Effector memory CD4-positive, alpha-beta T cell (primary cell): ENCODE measurements around the gene FARP1.

Experiments used
- DNase-seq, 3 donors: peaks; one replicate each; pipeline ENCODE4 v3.0.0-alpha.2; 2020
- H3K27ac ChIP-seq: 2 replicates; pipeline ENCODE4 v1.7.0; 2013; ENCODE audit warnings: mild to moderate bottlenecking, low read length, moderate library complexity; ENCODE audit not compliant: insufficient read depth, poor library complexity, severe bottlenecking
- H3K27me3 ChIP-seq: replicated peaks from 2 replicates; pipeline ENCODE4 v1.7.0; 2013; ENCODE audit warnings: mild to moderate bottlenecking, low read length; ENCODE audit not compliant: insufficient read depth, control insufficient read depth, poor library complexity, severe bottlenecking
- H3K36me3 ChIP-seq: 2 replicates; pipeline ENCODE4 v1.7.0; 2013; ENCODE audit warnings: mild to moderate bottlenecking, low read length, moderate library complexity; ENCODE audit not compliant: control insufficient read depth, insufficient read depth
- H3K4me1 ChIP-seq: 2 replicates; pipeline ENCODE4 v1.7.0; 2013; ENCODE audit warnings: low read length, mild to moderate bottlenecking; ENCODE audit not compliant: control insufficient read depth, insufficient read depth, poor library complexity, severe bottlenecking
- H3K4me3 ChIP-seq: 2 replicates; pipeline ENCODE4 v1.7.0; 2013; ENCODE audit warnings: low read length, low read depth, mild to moderate bottlenecking; ENCODE audit not compliant: insufficient read depth, poor library complexity, severe bottlenecking
- H3K9me3 ChIP-seq: 2 replicates; pipeline ENCODE4 v1.7.0; 2013; ENCODE audit warnings: mild to moderate bottlenecking, low read length, moderate library complexity; ENCODE audit not compliant: control insufficient read depth

Gene FARP1

GRCh38 chr13:98251708-98252107 lies 108.8 kb downstream of the FARP1 start:
- Histone ChIP-seq H3K36me3 (no peaks in the 10 kb centered on the region), H3K27ac (no peak overlapping the region), H3K4me3 (no peak overlapping the region)

DNA sequence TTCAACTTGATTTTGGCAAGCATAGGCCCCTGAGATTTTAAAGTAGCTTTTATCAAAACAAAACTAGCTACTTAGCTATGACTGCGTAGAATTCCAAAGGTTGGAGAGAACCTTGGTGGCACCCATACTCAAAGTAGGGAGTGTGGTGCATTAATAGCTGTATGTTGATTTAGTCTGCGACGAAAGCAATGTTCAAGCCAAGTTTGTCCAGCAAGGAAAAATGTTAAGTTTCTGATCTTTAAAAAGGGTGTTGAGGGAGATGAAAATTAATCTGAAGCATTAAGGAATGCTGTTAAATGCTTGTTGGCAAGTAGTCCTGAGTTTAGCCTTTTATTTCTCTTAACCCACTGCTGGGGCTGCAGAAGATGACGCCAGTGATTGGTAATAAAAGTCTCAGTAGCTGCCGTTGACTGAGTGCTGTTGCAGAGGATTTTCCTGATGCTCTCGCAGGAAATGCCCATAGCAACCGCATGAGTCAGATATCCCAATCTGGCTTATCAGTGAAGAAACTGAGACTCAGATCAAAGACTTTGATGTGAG lies 110.1 kb downstream of the FARP1 start:
- H3K4me3 ChIP-seq = no peak overlapping the region
- H3K36me3 ChIP-seq = no peaks in the 10 kb centered on the region
- H3K27me3 ChIP-seq = peaks cover 2% of the 10 kb centered on the region
- no peaks in the 10 kb centered on the region for H3K4me1 ChIP-seq
- H3K9me3 ChIP-seq = no peaks in the 10 kb centered on the region
- no peak overlapping the region for H3K27ac ChIP-seq
- no peak for DNase-seq

More at GRCh38 chr13:98251708-98252107, 108.8 kb downstream of the FARP1 start:
- no peaks in the 10 kb centered on the region for H3K4me1 ChIP-seq
- peaks cover 4% of the 10 kb centered on the region for H3K27me3 ChIP-seq
- no peaks in the 10 kb centered on the region for H3K9me3 ChIP-seq
- DNase-seq = no peak

DNA sequence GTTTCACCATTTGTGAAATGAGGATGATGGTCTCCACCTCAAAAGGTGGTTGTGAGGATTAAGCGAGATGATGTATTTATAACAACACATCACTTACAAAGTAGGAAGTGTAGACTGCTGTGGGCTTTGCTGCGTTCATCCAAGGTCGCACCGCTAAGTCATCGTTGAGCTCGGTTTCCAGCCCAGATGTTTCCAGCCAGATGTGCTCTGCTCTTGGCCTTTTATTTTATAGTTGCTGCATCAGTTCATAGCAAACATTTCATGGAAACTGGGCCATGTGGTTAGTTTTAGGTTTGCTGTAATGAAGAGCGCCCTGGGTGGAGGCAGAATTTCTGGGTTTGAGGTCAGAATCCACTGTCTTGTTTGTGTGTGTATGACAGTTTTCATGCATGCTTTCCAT lies 110.6 kb downstream of the FARP1 start:
- Histone ChIP-seq H3K4me1 (no peaks in the 10 kb centered on the region), H3K9me3 (no peaks in the 10 kb centered on the region), H3K27ac (no peak overlapping the region), H3K36me3 (no peaks in the 10 kb centered on the region), H3K4me3 (no peak overlapping the region), H3K27me3 (no peaks in the 10 kb centered on the region)
- DNase-seq = no peak

DNA sequence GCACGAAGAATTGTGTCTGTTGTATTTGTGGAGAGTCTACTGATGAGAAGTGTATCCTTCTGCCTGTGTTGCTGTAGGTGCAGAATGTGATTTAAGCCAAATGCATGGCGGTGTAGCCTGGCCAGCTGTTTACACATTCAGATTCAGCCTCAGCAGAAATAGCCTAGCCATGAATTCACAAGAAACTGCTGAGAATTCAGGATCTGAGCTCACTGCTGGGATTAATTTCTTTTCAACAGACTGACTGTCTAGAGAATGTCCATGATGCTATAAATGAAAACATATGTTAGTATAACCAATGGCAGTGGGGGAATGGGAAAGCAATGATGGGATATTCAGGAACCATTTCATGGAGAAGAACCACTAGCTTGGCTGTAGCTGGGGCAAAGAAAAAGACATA lies 111.6 kb downstream of the FARP1 start:
- H3K36me3 ChIP-seq = no peaks in the 10 kb centered on the region
- no peak overlapping the region for H3K4me3 ChIP-seq
- no peak overlapping the region for H3K27ac ChIP-seq
- H3K4me1 ChIP-seq = no peaks in the 10 kb centered on the region
- DNase-seq = no peak
- no peaks in the 10 kb centered on the region for H3K9me3 ChIP-seq
- H3K27me3 ChIP-seq = no peaks in the 10 kb centered on the region

DNA sequence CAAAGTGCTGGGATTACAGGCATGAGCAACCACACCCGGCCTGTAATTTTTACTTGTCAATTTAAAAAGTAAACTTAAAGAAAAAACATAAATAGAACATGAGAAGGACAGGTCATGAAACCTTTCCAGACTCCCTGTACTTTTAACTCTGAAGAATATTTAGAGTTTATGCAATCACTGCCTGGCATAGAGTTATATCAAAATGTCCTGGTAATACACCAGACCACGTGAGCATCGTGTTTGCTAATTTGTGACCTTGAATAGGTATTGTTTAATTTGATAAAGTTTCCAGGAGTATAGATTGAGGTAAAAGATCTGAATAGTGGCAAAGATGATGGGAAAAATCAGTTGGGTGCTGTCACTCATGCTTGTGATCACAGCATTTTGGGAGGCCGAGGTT lies 115.3 kb downstream of the FARP1 start:
- Histone ChIP-seq H3K27ac (no peak overlapping the region), H3K36me3 (no peaks in the 10 kb centered on the region), H3K4me1 (no peaks in the 10 kb centered on the region), H3K4me3 (no peak overlapping the region), H3K27me3 (no peaks in the 10 kb centered on the region), H3K9me3 (no peaks in the 10 kb centered on the region)
- no peak for DNase-seq

DNA sequence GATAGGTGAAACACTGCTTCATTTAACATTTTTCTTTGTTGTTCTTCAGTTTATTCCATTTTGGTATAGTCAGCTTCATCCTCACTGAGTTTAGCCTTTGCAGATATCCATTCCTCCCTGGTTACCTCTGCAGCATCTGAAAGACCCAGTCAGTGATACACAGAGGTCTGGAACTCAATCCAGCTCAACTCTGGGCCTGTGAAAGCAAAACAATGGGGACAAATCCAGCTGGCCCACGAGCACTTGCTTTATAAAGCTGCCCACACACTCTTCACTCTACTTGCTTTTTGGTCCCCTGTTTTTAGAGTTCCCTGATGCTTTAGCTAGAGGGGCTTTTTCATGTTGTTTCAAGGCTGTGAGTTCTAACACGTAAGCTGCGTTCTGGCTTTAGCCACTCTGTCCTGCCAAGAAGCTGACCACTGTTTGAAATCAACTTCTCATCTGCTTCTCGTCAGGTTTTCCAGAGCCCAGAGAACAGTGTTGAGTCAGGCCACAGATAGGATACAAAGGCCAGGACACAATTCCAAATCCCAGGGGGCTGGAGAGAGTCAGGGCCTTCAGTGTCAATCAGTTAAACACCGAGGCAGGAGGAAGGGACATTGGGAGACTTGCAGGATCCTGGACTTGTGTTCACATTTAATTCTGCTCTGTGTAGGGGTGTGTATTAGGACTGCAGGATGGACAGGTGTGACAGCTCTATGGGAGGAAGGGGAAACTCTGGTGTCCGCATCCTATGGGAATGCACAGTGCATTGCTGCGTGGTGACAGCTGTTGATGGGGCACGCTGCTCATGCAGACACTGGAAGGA lies 117.7 kb downstream of the FARP1 start:
- Histone ChIP-seq H3K4me1 (no peaks in the 10 kb centered on the region), H3K27me3 (no peaks in the 10 kb centered on the region), H3K27ac (no peak overlapping the region), H3K9me3 (no peaks in the 10 kb centered on the region), H3K4me3 (no peak overlapping the region), H3K36me3 (no peaks in the 10 kb centered on the region)
- no peak for DNase-seq

DNA sequence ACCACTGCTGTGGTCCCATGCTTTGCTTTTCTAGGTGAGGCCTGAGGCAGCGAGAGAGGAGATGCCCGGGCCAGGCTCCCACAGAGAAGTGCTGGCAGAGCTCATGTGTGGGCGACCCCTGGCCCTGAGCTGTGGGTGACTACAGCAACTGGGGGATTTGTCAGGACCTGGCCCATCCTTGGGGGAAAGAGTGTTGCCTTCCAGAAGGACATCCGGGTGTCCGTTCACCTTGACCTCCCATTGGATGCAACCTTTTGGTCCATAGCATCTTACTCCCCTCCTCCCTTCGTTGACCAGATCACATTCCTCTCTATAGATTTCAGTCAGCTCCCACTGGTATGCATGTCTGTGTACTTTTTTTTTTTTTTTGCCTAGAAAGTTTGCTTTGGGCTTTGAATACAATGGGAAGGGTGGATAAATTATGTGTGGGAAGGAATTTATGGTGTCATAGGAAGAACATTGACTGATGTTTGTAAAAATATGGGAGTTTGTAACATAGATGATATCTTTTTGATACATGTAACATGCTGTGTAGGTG lies 118.3 kb downstream of the FARP1 start:
- Histone ChIP-seq H3K9me3 (no peaks in the 10 kb centered on the region), H3K4me3 (no peak overlapping the region), H3K36me3 (no peaks in the 10 kb centered on the region), H3K27me3 (no peaks in the 10 kb centered on the region), H3K27ac (no peak overlapping the region), H3K4me1 (no peaks in the 10 kb centered on the region)
- DNase-seq = no peak

GRCh38 chr13:98262292-98262691 lies 119.4 kb downstream of the FARP1 start:
- Histone ChIP-seq H3K4me3 (no peak overlapping the region), H3K27ac (no peak overlapping the region), H3K27me3 (no peaks in the 10 kb centered on the region), H3K4me1 (no peaks in the 10 kb centered on the region), H3K9me3 (no peaks in the 10 kb centered on the region), H3K36me3 (no peaks in the 10 kb centered on the region)
- DNase-seq = no peak

GRCh38 chr13:98263841-98264240 lies 120.9 kb downstream of the FARP1 start:
- no peaks in the 10 kb centered on the region for H3K36me3 ChIP-seq
- no peak for DNase-seq
- H3K4me3 ChIP-seq = no peak overlapping the region
- no peaks in the 10 kb centered on the region for H3K9me3 ChIP-seq
- no peaks in the 10 kb centered on the region for H3K27me3 ChIP-seq
- H3K27ac ChIP-seq = no peak overlapping the region
- no peaks in the 10 kb centered on the region for H3K4me1 ChIP-seq

GRCh38 chr13:98264877-98265276 lies 122.0 kb downstream of the FARP1 start:
- H3K9me3 ChIP-seq = no peaks in the 10 kb centered on the region
- no peak overlapping the region for H3K4me3 ChIP-seq
- no peaks in the 10 kb centered on the region for H3K27me3 ChIP-seq

More at GRCh38 chr13:98264877-98265276, 122.0 kb downstream of the FARP1 start:
- DNase-seq = no peak
- Histone ChIP-seq H3K4me1 (no peaks in the 10 kb centered on the region), H3K27ac (no peak overlapping the region), H3K36me3 (no peaks in the 10 kb centered on the region)
